HG03108 (cell line): ENCODE results near the gene TMEM222.
"Not testable (repeated sequence)": the region's sequence is repeated elsewhere in the genome, so short reads cannot be mapped to it uniquely, and the experiment has no call there.

Source experiments
- ATAC-seq: cut with Tn5 transposase; IDR thresholded peaks from one replicate; pipeline ENCODE4 v1.9.1; 2021; ENCODE audit warnings: moderate library complexity; ENCODE audit not compliant: unreplicated experiment

Gene TMEM222

GRCh38 chr1:27377760-27378495 lies 56.0 kb downstream of the TMEM222 start:
- no peak for ATAC-seq

GRCh38 chr1:27379564-27380122 lies 57.7 kb downstream of the TMEM222 start:
- ATAC-seq, result no peak

- no peak for ATAC-seq
These were observed 58.3 kb downstream of the TMEM222 start for GRCh38 chr1:27380224-27380623.

GRCh38 chr1:27380766-27381733 lies 59.1 kb downstream of the TMEM222 start:
- no peak for ATAC-seq

GRCh38 chr1:27381969-27382762 lies 60.2 kb downstream of the TMEM222 start:
- ATAC-seq, result no peak

- ATAC-seq, result no peak
These were observed 61.2 kb downstream of the TMEM222 start, which contains the start of gene CD164L2 for GRCh38 chr1:27383039-27383605. CD164L2 (minus strand) TSS chr1:27383333; CDS start chr1:27383239, 94 bp downstream.

- ATAC-seq, result no peak
These were observed 61.7 kb downstream of the TMEM222 start for GRCh38 chr1:27383661-27384060.

- ATAC-seq, result not testable (repeated sequence)
These were observed 62.8 kb downstream of the TMEM222 start for GRCh38 chr1:27384797-27385196.
